Activated CD8-positive, alpha-beta memory T cell treated with anti-CD3 and anti-CD28 coated beads, Interleukin-2, amount 10 ng/mL, durations not matched to agents 7 days and 5 days (primary cell): Measurements from ENCODE around the gene NLGN4X. TPM values are rescaled to one million over a fixed set of nuclear protein-coding genes. Genes with fewer than 3 reads are reported as not detected.
"Not testable (repeated sequence)": the region's sequence is repeated elsewhere in the genome, so short reads cannot be mapped to it uniquely, and the experiment has no call there.

Source experiments
- ATAC-seq: fragments of 150-1000 bp; cut with Tn5 transposase; one replicate; pipeline ENCODE4 v1.10.0; 2021; ENCODE audit warnings: moderate library complexity
- CTCF ChIA-PET: fragments of 350-600 bp; sonication (Branson Sonifier 250); formaldehyde crosslinking; loops from one replicate; lab custom pipeline; 2021; ENCODE audit warnings: antibody characterized with exemption; lab: Charles Lee
- DNase-seq: peaks from one replicate; pipeline ENCODE4 v3.0.0-alpha.2; 2020
- H3K27ac Mint-ChIP-seq: one replicate; pipeline ENCODE4 v1.8.0; 2021; ENCODE audit warnings: mild to moderate bottlenecking, mixed read lengths
- H3K27me3 Mint-ChIP-seq: one replicate; pipeline ENCODE4 v1.8.0; 2021; ENCODE audit warnings: mixed read lengths
- H3K36me3 Mint-ChIP-seq: one replicate; pipeline ENCODE4 v1.8.0; 2021; ENCODE audit warnings: mild to moderate bottlenecking, mixed read lengths
- H3K4me1 Mint-ChIP-seq: one replicate; pipeline ENCODE4 v1.8.0; 2021; ENCODE audit warnings: mixed read lengths
- H3K4me3 Mint-ChIP-seq: one replicate; pipeline ENCODE4 v1.8.0; 2021; ENCODE audit warnings: mild to moderate bottlenecking, moderate library complexity, mixed read lengths
- H3K9me3 Mint-ChIP-seq: one replicate; pipeline ENCODE4 v1.8.0; 2022; ENCODE audit warnings: low read depth, mixed read lengths
- total RNA-seq, 2 experiments: library from RNA; stranded (reverse); gene quantifications; one replicate each; pipeline ENCODE4 v1.2.3, GENCODE V29; 2021

The NLGN4X gene
- total RNA-seq, 2 experiments from 2014 or later = not detected

GRCh38 chrX:5958523-5958922, 270.1 kb downstream of the NLGN4X start:
- Mint-ChIP-seq H3K27me3 (no peaks in the 10 kb centered on the region), H3K4me1 (no peaks in the 10 kb centered on the region), H3K9me3 (no peaks in the 10 kb centered on the region), H3K4me3 (no peak overlapping the region), H3K27ac (no peak overlapping the region), H3K36me3 (no peaks in the 10 kb centered on the region)
- CTCF ChIA-PET = no interaction called here
- ATAC-seq = no peak
- DNase-seq = no peak

GRCh38 chrX:5957506-5957905, 271.2 kb downstream of the NLGN4X start:
- Mint-ChIP-seq H3K27me3 (no peaks in the 10 kb centered on the region), H3K36me3 (no peaks in the 10 kb centered on the region), H3K27ac (no peak overlapping the region), H3K4me3 (no peak overlapping the region), H3K4me1 (no peaks in the 10 kb centered on the region), H3K9me3 (no peaks in the 10 kb centered on the region)
- CTCF ChIA-PET = no interaction called here
- DNase-seq (no peak), ATAC-seq (no peak)

GRCh38 chrX:5936438-5936837, 292.2 kb downstream of the NLGN4X start:
- Mint-ChIP-seq H3K9me3 (no peaks in the 10 kb centered on the region), H3K4me1 (no peaks in the 10 kb centered on the region), H3K27ac (no peak overlapping the region), H3K4me3 (no peak overlapping the region), H3K36me3 (no peaks in the 10 kb centered on the region), H3K27me3 (no peaks in the 10 kb centered on the region)
- ATAC-seq = no peak
- CTCF ChIA-PET = no interaction called here
- no peak for DNase-seq

DNA sequence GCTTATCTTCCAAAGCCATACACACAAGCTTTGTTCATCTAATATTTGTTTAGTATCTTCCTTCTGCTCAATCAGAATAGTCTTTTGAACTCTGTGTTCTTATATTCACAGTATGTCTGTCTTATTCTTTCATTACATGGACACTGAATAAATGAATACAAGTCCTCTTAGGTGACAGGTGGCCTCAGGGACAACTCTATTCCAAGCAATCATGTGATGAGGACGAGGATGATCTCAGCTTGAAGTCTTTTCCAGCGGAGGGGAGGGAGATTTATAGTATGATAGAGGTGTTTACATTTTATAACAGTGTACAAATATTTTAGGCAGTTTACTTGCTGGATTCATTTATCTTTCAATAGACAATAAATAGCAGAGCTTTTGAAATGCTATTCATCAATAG, 300.4 kb downstream of the NLGN4X start:
- CTCF ChIA-PET = no interaction called here
- Mint-ChIP-seq H3K4me3 (no peak overlapping the region), H3K36me3 (no peaks in the 10 kb centered on the region), H3K4me1 (no peaks in the 10 kb centered on the region), H3K27me3 (no peaks in the 10 kb centered on the region), H3K27ac (no peak overlapping the region), H3K9me3 (no peaks in the 10 kb centered on the region)
- DNase-seq = no peak
- no peak for ATAC-seq

GRCh38 chrX:5916945-5917344, 311.7 kb downstream of the NLGN4X start:
- CTCF ChIA-PET = no interaction called here
- Mint-ChIP-seq H3K27me3 (no peaks in the 10 kb centered on the region), H3K36me3 (no peaks in the 10 kb centered on the region), H3K4me1 (no peaks in the 10 kb centered on the region), H3K9me3 (no peaks in the 10 kb centered on the region), H3K27ac (no peak overlapping the region), H3K4me3 (no peak overlapping the region)
- ATAC-seq (no peak), DNase-seq (no peak)

- Mint-ChIP-seq H3K4me1 (no peaks in the 10 kb centered on the region), H3K36me3 (no peaks in the 10 kb centered on the region), H3K4me3 (no peak overlapping the region), H3K9me3 (no peaks in the 10 kb centered on the region), H3K27me3 (no peaks in the 10 kb centered on the region), H3K27ac (no peak overlapping the region)
- DNase-seq (no peak), ATAC-seq (no peak)
- CTCF ChIA-PET = no interaction called here
These were observed 312.9 kb downstream of the NLGN4X start for GRCh38 chrX:5915783-5916182.

DNA sequence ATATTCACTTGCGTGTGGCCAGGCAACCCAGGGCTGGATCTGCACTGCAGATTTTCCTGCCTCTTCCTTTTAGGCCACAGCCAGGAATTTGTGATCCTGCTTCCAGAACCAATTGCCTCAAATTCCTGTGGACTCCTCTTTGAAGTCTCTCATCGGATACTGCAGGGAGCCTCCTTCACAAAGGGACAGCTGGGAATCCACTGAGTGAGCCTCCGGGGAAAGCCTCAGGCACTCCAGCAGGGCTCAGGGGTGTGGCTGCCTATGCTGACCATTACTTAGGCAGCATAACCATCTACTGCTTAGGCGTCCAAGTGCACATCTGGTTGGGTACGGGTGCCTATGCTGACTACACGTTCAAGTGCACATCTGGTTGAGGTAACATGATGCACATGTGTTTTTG, 321.5 kb downstream of the NLGN4X start:
- no peak overlapping the region for H3K27ac Mint-ChIP-seq
- CTCF ChIA-PET = no interaction called here
- no peak overlapping the region for H3K4me3 Mint-ChIP-seq
- no peak for DNase-seq
- H3K4me1 Mint-ChIP-seq = no peaks in the 10 kb centered on the region
- H3K27me3 Mint-ChIP-seq = no peaks in the 10 kb centered on the region
- H3K36me3 Mint-ChIP-seq = no peaks in the 10 kb centered on the region
- no peak for ATAC-seq
- no peaks in the 10 kb centered on the region for H3K9me3 Mint-ChIP-seq

- H3K27me3 Mint-ChIP-seq, CTCF ChIA-PET, H3K4me1 Mint-ChIP-seq, H3K36me3 Mint-ChIP-seq, ATAC-seq, H3K4me3 Mint-ChIP-seq, H3K27ac Mint-ChIP-seq, DNase-seq, H3K9me3 Mint-ChIP-seq: not testable (repeated sequence)
These were observed 325.0 kb downstream of the NLGN4X start for GRCh38 chrX:5903586-5904190.

- CTCF ChIA-PET = no interaction called here
- no peak overlapping the region for H3K27ac Mint-ChIP-seq
These were observed 330.2 kb downstream of the NLGN4X start for GRCh38 chrX:5898463-5898862.

GRCh38 chrX:5891378-5891777, 337.3 kb downstream of the NLGN4X start:
- Mint-ChIP-seq H3K9me3 (no peaks in the 10 kb centered on the region), H3K4me1 (no peaks in the 10 kb centered on the region), H3K27me3 (no peaks in the 10 kb centered on the region), H3K4me3 (no peak overlapping the region), H3K36me3 (no peaks in the 10 kb centered on the region), H3K27ac (no peak overlapping the region)
- ATAC-seq (no peak), DNase-seq (no peak)
- CTCF ChIA-PET = no interaction called here

More at GRCh38 chrX:5898463-5898862, 330.2 kb downstream of the NLGN4X start:
- Mint-ChIP-seq H3K4me1 (no peaks in the 10 kb centered on the region), H3K9me3 (no peaks in the 10 kb centered on the region), H3K4me3 (no peak overlapping the region), H3K27me3 (no peaks in the 10 kb centered on the region), H3K36me3 (no peaks in the 10 kb centered on the region)
- DNase-seq (no peak), ATAC-seq (no peak)

- Mint-ChIP-seq H3K4me3 (no peak overlapping the region), H3K27ac (no peak overlapping the region), H3K9me3 (no peaks in the 10 kb centered on the region), H3K36me3 (no peaks in the 10 kb centered on the region), H3K4me1 (no peaks in the 10 kb centered on the region), H3K27me3 (no peaks in the 10 kb centered on the region)
- no peak for DNase-seq
- CTCF ChIA-PET = no interaction called here
- no peak for ATAC-seq
These were observed 351.6 kb downstream of the NLGN4X start for GRCh38 chrX:5876984-5877596.

DNA sequence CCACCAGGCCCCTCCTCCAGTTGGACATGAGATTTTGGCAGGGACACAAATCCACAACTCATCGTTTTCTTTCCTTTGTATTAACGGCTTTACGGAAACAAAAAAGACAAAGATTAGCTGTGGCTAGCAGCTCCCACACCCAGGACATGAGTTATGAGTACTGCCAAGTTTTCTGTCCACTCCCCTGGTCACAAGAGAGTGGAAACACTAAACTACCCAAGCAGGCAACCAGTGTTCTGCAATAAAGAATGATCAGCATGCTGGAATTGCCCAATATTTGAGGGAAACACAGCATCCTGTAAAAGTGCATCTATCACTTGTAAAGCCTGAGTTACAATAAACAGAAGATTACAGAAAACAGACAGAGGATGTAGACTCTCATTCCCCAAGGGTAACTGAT, 358.4 kb downstream of the NLGN4X start:
- Mint-ChIP-seq H3K4me1 (no peaks in the 10 kb centered on the region), H3K36me3 (no peaks in the 10 kb centered on the region), H3K4me3 (no peak overlapping the region), H3K9me3 (peaks cover 3% of the 10 kb centered on the region), H3K27ac (no peak overlapping the region), H3K27me3 (no peaks in the 10 kb centered on the region)
- ATAC-seq = no peak
- DNase-seq = no peak
- CTCF ChIA-PET = no interaction called here

DNA sequence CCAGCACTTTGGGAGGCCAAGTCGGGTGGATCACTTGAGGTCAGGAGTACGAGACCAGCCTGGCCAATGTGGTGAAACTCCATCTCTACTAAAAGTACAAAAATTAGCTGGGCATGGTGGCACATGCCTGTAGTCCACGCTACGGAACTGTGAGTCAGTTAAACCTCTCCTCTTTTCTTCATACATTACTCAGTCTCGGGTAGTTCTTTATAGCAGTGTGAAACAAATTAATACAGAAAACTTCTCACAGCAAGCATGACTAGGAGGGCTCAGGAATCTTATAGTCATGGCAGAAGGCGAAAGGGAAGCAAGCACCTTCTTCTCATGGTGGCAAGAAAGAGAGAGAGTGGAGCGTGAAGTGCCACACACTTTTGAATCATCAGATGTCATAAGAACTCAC, 358.9 kb downstream of the NLGN4X start:
- H3K36me3 Mint-ChIP-seq = no peaks in the 10 kb centered on the region
- H3K9me3 Mint-ChIP-seq = peaks cover 3% of the 10 kb centered on the region
- H3K27ac Mint-ChIP-seq = no peak overlapping the region
- H3K4me3 Mint-ChIP-seq = no peak overlapping the region
- ATAC-seq = no peak
- DNase-seq = no peak
- H3K4me1 Mint-ChIP-seq = no peaks in the 10 kb centered on the region
- no peaks in the 10 kb centered on the region for H3K27me3 Mint-ChIP-seq
- CTCF ChIA-PET = no interaction called here

DNA sequence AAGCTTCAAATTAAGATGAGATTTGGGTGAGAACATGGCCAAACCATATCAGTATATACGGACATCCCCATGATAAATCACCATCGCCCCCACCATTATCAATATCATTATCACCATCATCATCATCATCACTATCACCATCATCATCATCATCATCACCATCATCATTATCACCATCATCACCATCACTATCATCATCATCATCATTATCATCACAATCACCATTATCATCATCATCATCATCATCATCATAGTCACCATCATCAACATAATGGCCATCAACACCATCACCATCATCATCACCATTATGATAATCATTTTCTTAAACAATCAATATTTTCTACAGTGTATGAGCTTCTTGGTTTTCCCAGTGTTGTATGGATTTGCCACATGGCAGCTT, 360.9 kb downstream of the NLGN4X start:
- Mint-ChIP-seq H3K4me3 (no peak overlapping the region), H3K27me3 (no peaks in the 10 kb centered on the region), H3K27ac (no peak overlapping the region), H3K4me1 (no peaks in the 10 kb centered on the region), H3K36me3 (no peaks in the 10 kb centered on the region), H3K9me3 (peaks cover 3% of the 10 kb centered on the region)
- no peak for ATAC-seq
- CTCF ChIA-PET = no interaction called here
- no peak for DNase-seq
